ENCODE data around the gene THSD4. TPM values are rescaled to one million over a fixed set of nuclear protein-coding genes. Genes with fewer than 3 reads are reported as not detected.

Gene THSD4
- total RNA-seq, 1 experiment from 2014 or later = 65.4 TPM

- H3K36me3 ChIP-seq (ENCODE audit: control insufficient read depth, insufficient read depth, low read length) = no peaks in the 10 kb centered on the region
- no peaks in the 10 kb centered on the region; the same call in 1 of the 2 replicates for H3K4me1 ChIP-seq (ENCODE audit: control insufficient read depth, insufficient read depth, low read length)
- H3K9me3 ChIP-seq (ENCODE audit: control insufficient read depth, insufficient read depth, low read depth, low read length) = no peaks in the 10 kb centered on the region
- no peaks in the 10 kb centered on the region for H3K27me3 ChIP-seq (ENCODE audit: control insufficient read depth, insufficient read depth, low read length)
- no peak for DNase-seq (ENCODE audit: low read depth, low spot score)
- ChIA-PET CTCF (no interaction called here), POLR2A (no interaction called here)
- BruUV-seq (replicated peaks) = no TSS peak
- in situ Hi-C loops (cut with HindIII; ENCODE audit: low pct_unique_long_range_greater_than_20kb, low sequenced_read_pairs) = no loop called here
- no peak overlapping the region for H3K4me3 ChIP-seq (ENCODE audit: low read depth in 2 of 2, low read length in 2 of 2)
- intact Hi-C loops (cut with micrococcal nuclease; ENCODE audit: unreplicated experiment) = no loop called here
- no peak overlapping the region for H3K27ac ChIP-seq (ENCODE audit: low read length)
- no peak for TF ChIP-seq TCF7L2 (IDR thresholded peaks at IDR 0.05; ENCODE audit: low read depth, low read length)
- no peak for TF ChIP-seq POLR2AphosphoS5 (IDR thresholded peaks at IDR 0.05; ENCODE audit: low read depth, low read length)
- no peak for TF ChIP-seq REST (IDR thresholded peaks at IDR 0.05; ENCODE audit: insufficient read depth in 1 of 2, low read depth in 2 of 2, low read length in 1 of 2)
- no peak for TF ChIP-seq CTCF (IDR thresholded peaks at IDR 0.05)
- TF ChIP-seq SIN3A (IDR thresholded peaks at IDR 0.05; ENCODE audit: borderline replicate concordance, insufficient read depth, low read depth, low read length) = no peak
- no peak for ATAC-seq
These were observed 523.6 kb downstream of the THSD4 start for GRCh38 chr15:71638876-71639275.

GRCh38 chr15:71639471-71639870 lies 524.2 kb downstream of the THSD4 start:
- DNase-seq (ENCODE audit: low read depth, low spot score) (no peak), ATAC-seq (no peak)
- CTCF ChIA-PET = interaction anchor here (0.5 kb wide), 1 partner anchor 164 kb away, joined by 5 read pairs; no protein-coding TSS in a partner anchor
- in situ Hi-C loops (cut with HindIII; ENCODE audit: low pct_unique_long_range_greater_than_20kb, low sequenced_read_pairs) (no loop called here), intact Hi-C loops (cut with micrococcal nuclease; ENCODE audit: unreplicated experiment) (no loop called here)
- Histone ChIP-seq H3K4me3 (ENCODE audit: low read depth in 2 of 2, low read length in 2 of 2) (no peak overlapping the region), H3K9me3 (ENCODE audit: control insufficient read depth, insufficient read depth, low read depth, low read length) (no peaks in the 10 kb centered on the region), H3K4me1 (ENCODE audit: control insufficient read depth, insufficient read depth, low read length) (no peaks in the 10 kb centered on the region; the same call in 1 of the 2 replicates), H3K27ac (ENCODE audit: low read length) (no peak overlapping the region), H3K27me3 (ENCODE audit: control insufficient read depth, insufficient read depth, low read length) (no peaks in the 10 kb centered on the region), H3K36me3 (ENCODE audit: control insufficient read depth, insufficient read depth, low read length) (no peaks in the 10 kb centered on the region)
- TF ChIP-seq REST (IDR thresholded peaks at IDR 0.05; ENCODE audit: insufficient read depth in 1 of 2, low read depth in 2 of 2, low read length in 1 of 2) (no peak), POLR2AphosphoS5 (IDR thresholded peaks at IDR 0.05; ENCODE audit: low read depth, low read length) (no peak), TCF7L2 (IDR thresholded peaks at IDR 0.05; ENCODE audit: low read depth, low read length) (no peak), SIN3A (IDR thresholded peaks at IDR 0.05; ENCODE audit: borderline replicate concordance, insufficient read depth, low read depth, low read length) (no peak), CTCF (IDR thresholded peaks at IDR 0.05) (no peak)
- POLR2A ChIA-PET = no interaction called here
- no TSS peak for BruUV-seq (replicated peaks)
